Measurements from ENCODE around the gene NPBWR2. TPM values are rescaled to one million over a fixed set of nuclear protein-coding genes. Genes with fewer than 3 reads are reported as not detected.

Gene NPBWR2
- total RNA-seq, 2 donors from 2014 or later, result not detected

- no peak overlapping the region for H3K4me3 Mint-ChIP-seq
- H3K9me3 Mint-ChIP-seq, result no peaks in the 10 kb centered on the region
- peak; percentile 57 for DNase-seq (ENCODE audit: low spot score)
- ATAC-seq, result no peak
- peaks cover 0 to 4% of the 10 kb centered on the region in 2 donors for H3K4me1 Mint-ChIP-seq (ENCODE audit: low read depth in 2 of 2)
- no peaks in the 10 kb centered on the region for H3K36me3 Mint-ChIP-seq
- no peak overlapping the region for H3K27ac Mint-ChIP-seq
- peaks cover 0 to 7% of the 10 kb centered on the region in 2 donors for H3K27me3 Mint-ChIP-seq
Observed at GRCh38 chr20:64108731-64109681, 1.6 kb upstream of the NPBWR2 start.

DNA sequence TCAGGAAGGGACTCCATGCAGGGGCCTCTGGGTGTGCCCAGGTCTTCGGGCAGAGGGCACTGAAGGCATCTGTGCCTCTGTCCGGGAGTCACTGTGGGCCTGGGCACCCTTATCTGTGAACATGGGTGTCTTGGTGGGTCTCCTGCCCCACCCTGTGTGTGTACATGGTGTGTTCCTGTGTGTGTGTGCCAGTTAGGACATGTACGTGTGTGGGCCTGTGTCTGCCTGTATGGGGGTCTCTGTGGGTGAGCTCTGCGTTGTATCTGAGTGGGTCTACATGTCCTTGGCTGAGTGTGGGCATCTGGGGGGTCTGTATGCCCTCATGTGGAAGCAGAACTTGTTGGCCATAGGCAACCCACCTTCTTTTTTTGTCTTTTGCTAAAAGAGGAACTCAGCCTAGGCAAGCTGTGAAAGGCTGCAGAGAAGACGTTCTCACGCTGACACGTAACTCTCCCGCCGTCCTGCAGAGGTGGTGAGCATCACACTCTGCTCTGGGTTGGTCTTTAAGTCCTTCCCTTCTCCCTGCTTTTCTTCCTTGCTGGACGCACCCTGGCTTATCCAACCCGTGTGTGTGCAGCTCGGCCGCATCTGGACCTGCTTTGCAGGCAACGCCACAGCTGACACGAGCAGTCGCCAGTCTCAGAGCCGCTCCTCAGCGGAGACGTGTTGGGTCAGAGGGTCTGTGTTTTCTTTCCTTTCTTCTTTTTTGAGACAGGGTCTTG lies 532 bp upstream of the NPBWR2 start:
- peaks cover 0 to 12% of the 10 kb centered on the region in 2 donors for H3K27me3 Mint-ChIP-seq
- H3K36me3 Mint-ChIP-seq, result no peaks in the 10 kb centered on the region
- H3K9me3 Mint-ChIP-seq, result no peaks in the 10 kb centered on the region
- no peak overlapping the region for H3K4me3 Mint-ChIP-seq
- H3K4me1 Mint-ChIP-seq (ENCODE audit: low read depth in 2 of 2), result peaks cover 0 to 4% of the 10 kb centered on the region in 2 donors
- peak; percentile 37 for DNase-seq (ENCODE audit: low spot score)
- H3K27ac Mint-ChIP-seq, result peak overlapping the region in 1 of 2 donors; percentile 29
- ATAC-seq, result peak in 1 of 2 donors; percentile 10

DNA sequence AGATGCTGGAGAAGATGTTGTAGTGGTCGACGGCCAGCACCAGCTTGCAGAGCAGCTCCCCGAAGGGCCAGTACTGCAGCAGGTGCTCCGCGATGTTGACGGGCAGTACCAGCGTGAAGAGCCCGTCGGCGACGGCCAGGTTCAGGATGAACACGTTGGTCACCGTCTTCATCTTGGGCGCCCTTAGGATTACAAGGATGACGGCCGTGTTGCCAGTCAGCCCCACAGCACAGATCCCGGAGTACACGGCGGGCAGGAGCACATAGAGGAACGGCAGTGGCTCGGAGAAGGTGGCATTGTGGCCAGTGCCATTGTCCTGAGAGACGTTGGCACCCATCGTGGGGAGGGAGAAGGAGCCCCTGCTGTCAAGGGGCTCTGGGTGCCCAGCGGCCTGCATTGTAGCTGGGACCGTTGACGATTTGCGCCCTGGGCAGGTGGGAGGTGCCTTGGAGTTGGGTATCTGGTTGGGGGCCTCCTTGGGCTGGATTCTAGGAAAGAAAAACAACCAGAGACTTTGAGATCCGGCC lies 867 bp downstream of the NPBWR2 start:
- peak; percentile 54 for DNase-seq (ENCODE audit: low spot score)
- H3K4me1 Mint-ChIP-seq (ENCODE audit: low read depth in 2 of 2), result peaks cover 0 to 8% of the 10 kb centered on the region in 2 donors
- ATAC-seq, result no peak
- no peaks in the 10 kb centered on the region for H3K36me3 Mint-ChIP-seq
- H3K9me3 Mint-ChIP-seq, result no peaks in the 10 kb centered on the region
- H3K27ac Mint-ChIP-seq, result no peak overlapping the region
- H3K27me3 Mint-ChIP-seq, result peaks cover 0 to 16% of the 10 kb centered on the region in 2 donors
- no peak overlapping the region for H3K4me3 Mint-ChIP-seq

DNA sequence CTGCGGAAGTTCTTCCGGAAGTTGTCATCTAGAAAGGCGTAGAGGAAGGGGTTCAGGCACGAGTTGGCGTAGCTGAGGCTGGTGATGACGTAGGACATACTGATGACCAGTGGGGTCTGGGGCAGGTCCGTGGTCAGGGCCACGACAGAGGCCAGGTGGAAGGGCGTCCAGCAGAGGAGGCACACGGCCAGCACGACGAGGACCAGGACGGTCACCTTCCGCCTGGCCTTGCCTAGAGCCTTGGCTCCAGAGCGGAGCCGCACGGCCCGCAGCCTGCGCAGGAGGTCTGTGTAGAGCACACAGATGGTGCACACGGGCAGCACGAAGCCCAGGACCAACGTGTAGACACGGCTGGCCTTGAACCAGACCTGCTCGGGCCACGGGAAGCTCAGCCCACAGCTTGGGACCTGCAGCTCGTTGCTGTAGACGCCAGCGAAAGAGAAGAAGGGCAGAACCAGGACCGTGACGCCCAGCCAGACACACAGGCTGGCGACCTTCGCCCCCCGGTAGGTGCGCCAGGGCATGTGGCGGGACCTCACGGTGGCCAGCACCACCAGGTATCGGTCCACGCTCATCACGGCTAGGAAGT lies 1.4 kb downstream of the NPBWR2 start:
- DNase-seq (ENCODE audit: low spot score) (peak; percentile 37), ATAC-seq (no peak)
- Mint-ChIP-seq H3K4me1 (ENCODE audit: low read depth in 2 of 2) (peaks cover 0 to 12% of the 10 kb centered on the region in 2 donors), H3K27me3 (peaks cover 0 to 22% of the 10 kb centered on the region in 2 donors), H3K27ac (no peak overlapping the region), H3K4me3 (no peak overlapping the region), H3K36me3 (no peaks in the 10 kb centered on the region), H3K9me3 (no peaks in the 10 kb centered on the region)

GRCh38 chr20:64104667-64105451 lies 2.5 kb downstream of the NPBWR2 start:
- peaks cover 0 to 23% of the 10 kb centered on the region in 2 donors for H3K27me3 Mint-ChIP-seq
- peak; percentile 47 for DNase-seq (ENCODE audit: low spot score)
- H3K36me3 Mint-ChIP-seq, result no peaks in the 10 kb centered on the region
- H3K9me3 Mint-ChIP-seq, result no peaks in the 10 kb centered on the region
- no peak overlapping the region for H3K27ac Mint-ChIP-seq
- no peak overlapping the region for H3K4me3 Mint-ChIP-seq
- peaks cover 0 to 12% of the 10 kb centered on the region in 2 donors for H3K4me1 Mint-ChIP-seq (ENCODE audit: low read depth in 2 of 2)
- no peak for ATAC-seq

DNA sequence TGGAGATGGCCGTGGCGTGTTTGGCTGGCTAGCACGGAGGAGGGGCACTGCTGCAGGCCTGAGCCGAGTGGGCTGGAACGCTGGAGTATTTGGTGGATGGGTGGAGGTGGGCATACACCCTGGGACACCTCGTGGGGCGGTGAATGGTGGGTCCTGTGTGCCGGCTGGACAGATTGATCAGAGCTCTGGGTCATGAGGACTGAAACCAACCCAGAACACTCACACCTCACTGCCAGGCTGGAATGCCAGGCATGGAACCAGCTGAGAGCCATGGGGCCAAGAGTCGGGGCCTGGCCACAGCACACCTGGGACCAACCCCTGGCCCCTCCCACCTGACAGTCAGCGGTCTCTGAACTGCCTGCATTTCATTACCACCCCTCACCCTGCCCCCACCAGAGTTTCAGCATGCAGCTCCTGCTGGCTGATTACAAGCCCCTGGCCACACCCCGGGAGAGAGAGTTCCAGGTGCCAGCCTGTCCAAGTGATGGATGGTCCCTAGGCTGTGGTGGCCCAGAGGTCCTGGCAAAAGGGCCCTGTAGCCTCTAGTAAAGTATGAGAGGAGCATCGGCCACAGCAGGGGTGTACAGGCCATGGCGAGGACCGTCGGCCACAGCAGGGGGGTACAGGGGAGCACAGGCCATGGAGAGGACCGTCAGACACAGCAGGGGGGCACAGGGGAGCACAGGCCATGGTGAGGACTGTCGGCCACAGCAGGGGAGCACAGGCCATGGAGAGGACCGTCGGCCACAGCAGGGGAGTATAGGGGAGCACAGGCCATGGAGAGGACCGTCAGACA lies 3.3 kb downstream of the NPBWR2 start:
- Mint-ChIP-seq H3K36me3 (no peaks in the 10 kb centered on the region), H3K27ac (no peak overlapping the region), H3K27me3 (peaks cover 0 to 23% of the 10 kb centered on the region in 2 donors), H3K4me3 (no peak overlapping the region), H3K9me3 (no peaks in the 10 kb centered on the region), H3K4me1 (ENCODE audit: low read depth in 2 of 2) (peaks cover 0 to 12% of the 10 kb centered on the region in 2 donors)
- DNase-seq (ENCODE audit: low spot score) (peak; percentile 53), ATAC-seq (no peak)

- no peaks in the 10 kb centered on the region for H3K9me3 Mint-ChIP-seq
- DNase-seq (ENCODE audit: low spot score), result peak; percentile 42
- peak overlapping the region; percentile 27 for H3K4me3 Mint-ChIP-seq
- no peak overlapping the region for H3K27ac Mint-ChIP-seq
- peaks cover 0 to 8% of the 10 kb centered on the region in 2 donors for H3K4me1 Mint-ChIP-seq (ENCODE audit: low read depth in 2 of 2)
- ATAC-seq, result no peak
- H3K27me3 Mint-ChIP-seq, result peaks cover 0 to 19% of the 10 kb centered on the region in 2 donors
- no peaks in the 10 kb centered on the region for H3K36me3 Mint-ChIP-seq
Observed at GRCh38 chr20:64102647-64103354, 4.6 kb downstream of the NPBWR2 start.

DNA sequence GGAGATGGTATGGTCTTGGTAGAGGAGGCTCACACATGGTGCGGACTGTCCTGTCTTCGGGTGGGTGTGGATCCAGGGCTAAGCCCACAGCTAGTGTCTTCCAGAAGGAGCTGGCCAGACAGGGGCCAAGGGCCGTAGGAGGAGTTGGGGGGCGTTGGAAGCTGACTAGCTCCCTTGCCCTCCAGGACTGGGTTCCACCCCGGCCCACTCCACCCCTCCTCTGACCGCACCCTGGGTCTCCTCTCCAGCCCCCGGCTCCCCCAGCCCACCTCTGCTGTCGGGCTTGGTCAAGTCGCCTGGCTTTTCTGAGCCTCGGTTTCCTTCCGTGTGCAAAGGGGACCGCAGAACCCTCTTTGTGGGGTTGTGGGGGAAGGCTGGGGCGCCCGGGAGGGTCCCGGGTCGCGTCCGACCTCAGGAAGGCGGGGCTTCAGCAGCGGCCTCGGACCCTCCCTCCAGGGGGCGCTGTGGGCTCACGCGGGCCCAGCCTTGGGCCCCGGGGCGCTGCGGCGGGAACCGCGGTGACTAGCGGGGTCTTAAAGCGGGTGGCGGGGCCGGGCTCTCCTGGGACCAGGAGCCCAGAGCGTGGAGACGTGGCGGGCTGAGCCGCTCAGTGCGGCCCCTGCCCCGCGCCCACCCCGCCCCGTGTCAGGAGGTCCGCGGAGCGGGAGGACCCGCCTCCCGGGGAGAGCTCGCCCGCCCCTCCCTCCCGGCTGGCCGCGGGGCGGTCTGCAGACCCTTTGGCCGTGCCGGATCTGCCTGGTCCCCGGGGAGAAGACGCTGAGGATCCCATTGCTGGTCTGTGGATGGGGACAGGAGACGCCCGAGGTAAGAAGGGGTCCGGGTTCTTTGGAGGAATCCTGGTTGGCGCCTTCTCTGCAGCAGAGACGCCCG lies 5.4 kb downstream of the NPBWR2 start:
- peak overlapping the region; percentile 60 for H3K4me3 Mint-ChIP-seq
- peak; percentile 72 to 80 for ATAC-seq
- H3K27me3 Mint-ChIP-seq, result peaks cover 0 to 19% of the 10 kb centered on the region in 2 donors

DNA sequence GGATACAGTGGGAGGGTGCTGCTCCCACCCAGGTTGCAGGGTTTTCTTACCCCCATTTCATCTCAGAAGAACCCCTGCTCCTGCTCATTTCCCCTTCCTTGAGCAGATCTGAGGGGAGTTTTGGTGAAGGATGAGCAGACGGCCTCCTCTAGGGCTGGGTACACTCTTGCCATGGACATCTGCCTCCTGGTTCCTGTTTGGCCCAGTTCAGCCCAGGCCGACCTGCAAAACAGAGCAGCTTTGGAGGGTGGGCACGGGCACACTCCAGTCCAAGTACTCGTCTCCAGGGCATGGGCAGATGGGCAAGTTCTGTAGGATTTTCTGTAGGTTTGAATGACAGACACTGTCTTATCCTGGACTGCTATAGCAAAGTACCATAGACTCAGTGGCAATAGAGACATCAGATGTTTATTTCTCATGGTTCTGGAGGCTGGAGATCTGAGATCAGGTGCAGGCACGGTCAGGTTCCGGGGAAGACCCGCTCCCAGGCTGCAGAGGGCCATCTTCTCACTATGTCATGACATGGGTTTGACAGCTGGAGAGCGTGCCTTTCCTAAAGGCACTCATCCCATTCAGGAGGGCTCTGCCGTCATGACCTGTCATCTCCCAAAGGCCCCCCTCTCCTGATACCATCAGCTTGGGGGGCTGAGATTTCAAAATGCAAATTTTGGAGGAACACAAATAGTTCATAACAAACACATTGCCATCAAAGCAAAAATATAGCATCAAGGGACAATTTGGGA lies 6.2 kb downstream of the NPBWR2 start:
- peaks cover 4% of the 10 kb centered on the region for H3K9me3 Mint-ChIP-seq
- no peaks in the 10 kb centered on the region for H3K36me3 Mint-ChIP-seq
- DNase-seq (ENCODE audit: low spot score), result no peak
- H3K4me3 Mint-ChIP-seq, result peak overlapping the region; percentile 60
- peaks cover 0 to 16% of the 10 kb centered on the region in 2 donors for H3K27me3 Mint-ChIP-seq
- ATAC-seq, result no peak
- H3K4me1 Mint-ChIP-seq (ENCODE audit: low read depth in 2 of 2), result peaks cover 0 to 12% of the 10 kb centered on the region in 2 donors
- H3K27ac Mint-ChIP-seq, result no peak overlapping the region

More for the DNA sequence above, 5.4 kb downstream of the NPBWR2 start:
- Mint-ChIP-seq H3K9me3 (peaks cover under 1% of the 10 kb centered on the region), H3K27ac (no peak overlapping the region), H3K4me1 (ENCODE audit: low read depth in 2 of 2) (peaks cover 0 to 8% of the 10 kb centered on the region in 2 donors), H3K36me3 (no peaks in the 10 kb centered on the region)
- peak; percentile 69 for DNase-seq (ENCODE audit: low spot score)

DNA sequence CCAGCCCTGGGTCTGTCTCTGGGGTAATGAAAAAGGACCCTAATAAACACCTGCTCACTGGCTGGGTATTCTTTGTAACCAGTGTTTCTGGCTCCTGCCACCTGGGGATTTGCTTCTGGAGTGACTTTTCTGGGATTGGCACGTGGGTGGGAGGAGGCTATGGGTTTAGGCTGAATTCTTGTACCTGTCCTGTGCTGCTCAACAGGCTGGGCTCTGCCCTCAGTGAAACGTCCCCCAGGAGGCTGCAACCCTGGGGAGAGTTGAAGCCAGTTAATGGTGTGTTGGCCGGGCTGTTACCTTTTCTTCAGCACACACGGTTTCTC lies 6.8 kb downstream of the NPBWR2 start:
- DNase-seq (ENCODE audit: low spot score), result no peak
- H3K4me3 Mint-ChIP-seq, result no peak overlapping the region
- peaks cover 4% of the 10 kb centered on the region for H3K9me3 Mint-ChIP-seq
- H3K4me1 Mint-ChIP-seq (ENCODE audit: low read depth in 2 of 2), result peaks cover 0 to 12% of the 10 kb centered on the region in 2 donors
- no peaks in the 10 kb centered on the region for H3K36me3 Mint-ChIP-seq
- ATAC-seq, result no peak
- H3K27me3 Mint-ChIP-seq, result peaks cover 0 to 16% of the 10 kb centered on the region in 2 donors
- no peak overlapping the region for H3K27ac Mint-ChIP-seq
